SK-N-SH (cell line): Measurements from ENCODE around the gene GPR17.

ENCODE experiments used
- CTCF ChIP-seq: fragments of 200-600 bp; sonication (generic); IDR thresholded peaks from 2 replicates; pipeline ENCODE4 v1.6.1; 2017; ENCODE audit warnings: antibody characterized with exemption, mild to moderate bottlenecking, moderate library complexity
- EP300 ChIP-seq, 2 experiments: IDR thresholded peaks; 2 replicates each; pipeline versions ENCODE4 v1.4.0 to v1.6.1; 2012; ENCODE audit warnings: borderline replicate concordance in 1 of 2, low read depth in 1 of 2, low read length in 1 of 2
- JUND ChIP-seq: IDR thresholded peaks from 2 replicates; pipeline ENCODE4 v1.4.0; 2012
- MEF2A ChIP-seq: IDR thresholded peaks from 2 replicates; pipeline ENCODE4 v1.4.0; 2012; ENCODE audit warnings: low read depth, borderline replicate concordance
- NFIC ChIP-seq: IDR thresholded peaks from 2 replicates; pipeline ENCODE4 v1.4.0; 2012; ENCODE audit warnings: borderline replicate concordance
- RAD21 ChIP-seq: IDR thresholded peaks from 2 replicates; pipeline ENCODE4 v1.6.1; 2012; ENCODE audit warnings: mild to moderate bottlenecking, low read length
- REST ChIP-seq: IDR thresholded peaks from 2 replicates; pipeline ENCODE4 v1.6.1; 2012; ENCODE audit warnings: mild to moderate bottlenecking, low read depth, low read length, moderate library complexity
- SMC3 ChIP-seq: IDR thresholded peaks from 2 replicates; pipeline ENCODE4 v1.6.1; 2012; ENCODE audit warnings: low read depth, low read length, improper control_type of control experiment

GRCh38 chr2:127663566-127664064, 17.7 kb downstream of the GPR17 start:
- TF ChIP-seq CTCF: no peak
- no peak for TF ChIP-seq REST
- TF ChIP-seq EP300 (IDR thresholded peaks at IDR 0.05; ENCODE audit: borderline replicate concordance in 1 of 2, low read depth in 1 of 2, low read length in 1 of 2): no peak
- TF ChIP-seq JUND: no peak
- no peak for TF ChIP-seq RAD21
- no peak for TF ChIP-seq MEF2A
- no peak for TF ChIP-seq SMC3
- no peak for TF ChIP-seq NFIC
